GM18505 (cell line): ENCODE results near the gene MAST4.

Experiments used
- ATAC-seq: cut with Tn5 transposase; IDR thresholded peaks from one replicate; pipeline ENCODE4 v1.9.1; 2021; ENCODE audit not compliant: unreplicated experiment
- POLR2A ChIP-seq: IDR thresholded peaks from 4 replicates; pipeline ENCODE4 v1.6.1; 2011; ENCODE audit warnings: borderline replicate concordance; ENCODE audit not compliant: insufficient read depth, insufficient read length; ENCODE audit errors: extremely low read depth

The MAST4 gene

DNA sequence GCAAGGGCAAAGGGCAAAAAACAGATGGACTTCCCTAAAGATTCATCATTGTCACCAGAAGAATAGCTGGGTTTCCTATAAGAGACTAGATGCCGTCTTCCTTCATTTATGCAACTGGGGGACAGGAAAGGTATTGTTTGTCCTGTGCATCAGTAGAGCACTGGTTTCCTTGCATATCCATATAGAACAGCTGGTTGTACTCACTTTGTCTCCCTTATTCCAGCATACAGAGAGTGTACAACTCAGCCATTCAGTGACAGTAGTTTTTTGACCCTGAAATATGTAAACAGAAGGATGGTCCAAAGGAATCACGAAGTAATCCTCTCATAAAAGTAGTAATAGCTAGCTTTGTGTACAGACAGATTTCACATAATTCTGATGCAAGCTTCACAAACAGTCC lies 22.5 kb upstream of the MAST4 start:
- no peak for TF ChIP-seq POLR2A
- no peak for ATAC-seq

DNA sequence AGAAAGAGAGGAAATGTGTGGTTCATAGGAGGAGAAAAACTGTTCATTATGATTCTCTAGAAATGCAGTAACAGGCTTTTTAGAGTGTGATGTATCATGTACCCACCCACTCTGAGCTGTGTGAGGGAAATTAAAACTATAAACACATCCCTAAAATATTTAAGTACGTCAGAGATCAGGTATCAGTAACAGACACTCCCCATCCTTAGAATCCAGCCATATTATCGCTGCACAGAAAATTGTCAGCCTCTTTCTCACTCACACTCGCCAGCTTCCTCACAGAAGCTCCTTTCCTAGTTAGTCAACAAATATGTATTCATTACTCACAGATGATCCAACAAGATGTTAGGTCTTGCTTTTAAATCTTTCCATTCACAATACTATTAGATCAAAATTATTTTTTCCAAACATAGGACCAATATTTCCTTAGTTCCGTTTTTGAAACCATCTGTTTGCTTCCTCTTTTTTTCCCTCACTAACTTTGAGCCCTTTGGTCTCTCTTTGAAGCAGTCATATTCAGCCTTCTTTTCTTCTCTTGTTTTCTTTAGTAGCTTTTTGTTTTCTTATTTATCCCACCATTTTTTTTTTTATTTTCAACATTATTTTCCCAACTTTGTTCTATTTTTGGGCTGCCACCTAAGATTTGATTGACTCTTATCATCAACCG lies 13.6 kb upstream of the MAST4 start:
- no peak for ATAC-seq
- no peak for TF ChIP-seq POLR2A

DNA sequence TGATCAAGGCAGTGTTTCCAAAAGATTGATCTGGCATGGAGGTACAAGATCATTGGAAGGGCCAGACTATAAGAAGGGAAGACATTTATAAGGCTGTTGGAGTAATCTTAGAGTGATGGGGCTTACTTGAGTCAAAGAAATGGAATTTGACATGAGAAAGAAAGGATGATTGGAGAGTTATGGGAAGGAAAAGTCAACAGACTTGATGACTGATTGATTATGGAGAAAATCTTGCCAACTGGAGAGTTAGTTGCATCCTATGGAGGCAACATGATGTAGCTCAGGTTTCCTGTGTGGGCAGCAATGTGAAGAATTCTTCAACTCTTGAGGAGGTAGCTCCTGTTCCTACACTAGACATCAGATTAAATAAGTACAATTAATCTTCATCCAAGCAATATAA lies 10.9 kb upstream of the MAST4 start:
- ATAC-seq = no peak
- TF ChIP-seq POLR2A = no peak

DNA sequence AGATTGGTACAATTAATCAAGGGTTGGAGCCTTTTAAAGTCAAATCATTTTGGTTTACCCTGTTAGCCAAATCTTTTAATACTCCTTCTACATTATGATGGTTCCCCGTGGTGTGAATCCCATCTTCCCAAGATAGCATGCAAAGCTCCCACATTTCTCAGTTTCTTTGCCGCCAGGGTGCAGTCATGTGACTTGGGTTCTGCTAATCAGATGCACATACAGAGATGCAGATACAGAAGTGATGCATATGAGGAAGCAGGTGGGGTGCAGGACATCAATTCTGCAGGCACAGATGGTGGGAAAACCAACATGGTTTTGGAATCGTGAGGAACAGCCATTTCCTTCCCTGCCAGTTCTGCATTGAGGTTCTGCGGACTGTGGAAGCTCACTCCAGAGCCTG lies 8.4 kb upstream of the MAST4 start:
- TF ChIP-seq POLR2A = no peak
- ATAC-seq = no peak

DNA sequence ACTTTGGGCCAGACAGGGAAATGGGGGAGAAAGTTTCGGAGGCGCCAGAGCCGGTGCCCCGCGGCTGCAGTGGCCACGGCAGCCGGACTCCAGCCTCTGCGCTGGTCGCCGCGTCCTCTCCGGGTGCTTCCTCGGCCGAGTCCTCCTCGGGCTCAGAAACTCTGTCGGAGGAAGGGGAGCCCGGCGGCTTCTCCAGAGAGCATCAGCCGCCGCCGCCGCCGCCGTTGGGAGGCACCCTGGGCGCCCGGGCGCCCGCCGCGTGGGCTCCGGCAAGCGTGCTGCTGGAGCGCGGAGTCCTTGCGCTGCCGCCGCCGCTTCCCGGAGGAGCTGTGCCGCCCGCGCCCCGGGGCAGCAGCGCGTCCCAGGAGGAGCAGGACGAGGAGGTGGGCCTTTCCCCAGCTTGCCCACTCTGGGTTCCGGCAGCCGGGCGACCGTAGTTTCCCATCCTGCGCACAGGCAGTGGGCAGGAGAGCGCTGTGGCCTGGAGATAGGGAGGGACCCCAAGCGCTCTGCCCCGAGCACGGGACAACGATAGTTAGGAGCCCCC lies 516 bp downstream of the MAST4 start:
- ATAC-seq = peak; percentile 39
- TF ChIP-seq POLR2A = no peak

DNA sequence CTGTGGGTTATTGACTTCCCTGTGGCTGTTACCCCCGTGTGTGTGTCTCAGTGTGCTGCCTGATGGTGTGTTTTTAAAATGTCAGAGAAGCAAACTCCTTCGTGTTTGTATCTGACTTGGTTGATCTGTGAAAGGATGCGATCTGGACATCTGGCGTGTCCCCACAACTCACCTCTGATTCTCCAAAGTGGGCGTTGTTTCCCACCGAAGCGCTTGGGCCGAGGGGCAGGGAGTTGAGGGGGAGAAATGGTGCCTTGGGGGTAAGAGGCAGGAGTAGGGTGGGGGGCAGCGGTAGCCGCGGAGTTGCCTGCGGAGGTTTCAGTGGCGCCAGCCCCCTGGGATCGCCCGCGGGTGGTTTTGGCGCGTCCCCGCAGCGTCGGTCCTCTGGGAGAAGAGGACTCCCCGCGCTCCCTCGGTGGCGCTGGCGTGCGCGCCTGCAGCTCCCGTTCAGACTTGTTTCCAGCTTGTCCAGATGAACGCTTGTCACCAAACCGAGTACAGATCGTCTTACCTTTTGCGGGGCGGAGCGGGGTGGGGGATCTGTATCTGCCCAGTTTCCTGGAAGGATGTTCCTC lies 1.1 kb downstream of the MAST4 start:
- TF ChIP-seq POLR2A = no peak
- ATAC-seq = no peak

DNA sequence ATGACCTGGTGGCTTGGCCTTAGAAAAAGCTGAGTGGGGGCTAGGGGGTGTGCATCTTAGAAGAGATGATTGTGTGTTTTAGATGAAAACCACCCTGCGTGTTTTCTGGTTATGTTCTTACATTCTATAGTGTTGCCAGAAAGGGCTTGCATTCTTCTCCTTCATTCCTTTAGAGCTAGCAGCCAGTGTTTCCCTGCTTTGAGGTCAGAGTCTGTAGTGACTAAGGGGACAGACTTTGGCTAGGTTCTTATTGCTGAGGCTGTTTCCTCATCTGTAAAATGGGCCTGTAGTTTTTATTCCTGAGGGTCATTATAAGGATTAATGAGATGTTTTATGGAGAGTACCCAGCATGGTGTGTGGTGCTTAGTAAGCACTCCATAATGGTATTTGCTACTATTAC lies 6.4 kb downstream of the MAST4 start:
- no peak for TF ChIP-seq POLR2A
- no peak for ATAC-seq

DNA sequence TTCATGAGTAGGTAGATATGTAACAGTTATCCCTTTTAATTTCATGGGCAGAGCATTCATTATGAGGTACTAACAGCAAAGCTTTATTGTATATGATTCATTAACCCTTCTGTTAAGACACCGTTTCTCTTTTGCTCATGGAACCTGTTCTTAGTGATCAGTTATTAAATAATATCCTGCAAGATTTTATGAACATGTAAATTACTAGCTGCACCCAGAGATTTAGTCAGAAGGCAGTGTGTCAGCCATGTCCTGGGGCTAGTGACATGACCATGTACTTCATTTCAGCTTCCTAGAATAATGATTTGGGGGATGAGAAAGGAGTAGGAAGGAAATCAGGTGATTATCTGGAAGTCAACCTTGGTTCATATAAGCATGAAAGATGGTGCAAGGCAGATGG lies 7.0 kb downstream of the MAST4 start:
- TF ChIP-seq POLR2A = no peak
- no peak for ATAC-seq

DNA sequence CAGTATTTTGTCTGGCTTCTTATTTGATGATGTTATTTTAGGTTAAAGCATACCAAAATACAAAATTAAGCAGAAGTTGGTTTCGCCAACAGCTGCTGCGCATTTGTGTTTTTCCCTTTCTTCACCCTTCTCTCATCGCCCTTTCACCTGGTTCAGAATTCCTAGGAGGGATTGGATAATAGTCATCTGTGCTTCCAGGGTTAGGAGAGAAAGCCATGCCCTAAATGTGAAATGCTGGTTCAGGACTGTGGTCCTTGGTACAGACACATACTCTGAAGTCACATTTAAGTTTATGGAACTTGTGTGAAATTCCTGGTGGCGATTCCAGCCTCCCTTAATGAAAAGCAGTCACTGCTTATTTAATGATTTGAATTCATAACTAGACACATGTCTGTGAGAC lies 7.7 kb downstream of the MAST4 start:
- TF ChIP-seq POLR2A = no peak
- ATAC-seq = no peak

DNA sequence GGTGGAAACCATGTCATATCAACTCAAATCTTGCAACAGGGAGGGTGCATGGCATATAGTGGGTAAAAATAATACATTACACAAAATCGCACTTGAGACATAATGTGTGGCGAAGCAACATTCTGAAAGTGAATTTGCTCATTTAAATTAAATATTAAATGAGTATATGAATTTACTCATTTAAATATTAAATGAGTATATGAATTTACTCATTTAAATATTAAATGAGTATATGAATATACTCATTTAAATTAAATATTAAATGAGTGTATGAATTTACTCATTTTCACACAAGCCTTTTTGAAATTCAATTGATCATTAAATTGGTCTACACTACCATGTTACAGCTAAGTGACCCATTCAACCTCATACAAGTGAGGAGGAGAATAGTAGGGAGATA lies 10.5 kb downstream of the MAST4 start:
- ATAC-seq = no peak

DNA sequence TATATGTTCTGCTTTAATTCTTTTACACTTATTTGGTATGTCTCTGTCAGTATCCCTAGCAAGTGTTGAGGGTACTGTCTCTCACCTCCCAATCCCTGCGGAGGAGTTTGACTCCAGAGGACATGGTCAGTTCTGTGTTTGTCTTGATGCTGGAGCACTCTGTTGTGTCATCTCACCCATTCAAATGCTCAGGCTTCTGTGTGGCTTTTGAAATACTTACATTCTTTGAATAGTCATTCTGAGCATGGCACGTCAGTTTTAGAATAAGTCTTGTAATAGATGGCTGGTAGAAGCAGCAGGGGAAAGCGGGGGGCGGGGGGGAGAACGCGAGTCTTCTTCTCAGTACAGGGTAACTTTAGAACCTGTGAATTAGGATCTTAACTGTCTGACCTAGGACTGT lies 12.3 kb downstream of the MAST4 start:
- TF ChIP-seq POLR2A = no peak

More for the DNA sequence above, 10.5 kb downstream of the MAST4 start:
- TF ChIP-seq POLR2A = no peak

DNA sequence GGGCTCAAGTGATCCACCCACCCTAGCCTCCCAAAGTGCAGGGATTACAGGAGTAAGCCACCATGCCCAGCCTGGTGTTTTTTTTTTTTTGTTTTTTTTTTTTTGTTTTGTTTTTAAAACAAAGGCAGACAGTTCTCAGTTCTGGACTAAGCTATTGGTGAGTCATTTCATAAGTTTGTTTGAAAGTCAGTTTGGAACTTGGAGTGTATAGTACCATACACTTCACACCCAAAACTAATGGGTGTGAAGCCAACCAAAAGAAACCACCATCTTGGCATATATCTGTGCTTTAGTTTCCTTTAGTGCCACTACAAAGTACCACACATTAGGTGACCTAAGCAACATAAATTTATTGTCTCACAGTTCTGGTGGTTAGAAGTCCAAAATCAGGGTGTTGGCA lies 13.4 kb downstream of the MAST4 start:
- ATAC-seq = no peak
- no peak for TF ChIP-seq POLR2A

More for the DNA sequence above, 12.3 kb downstream of the MAST4 start:
- ATAC-seq = no peak

DNA sequence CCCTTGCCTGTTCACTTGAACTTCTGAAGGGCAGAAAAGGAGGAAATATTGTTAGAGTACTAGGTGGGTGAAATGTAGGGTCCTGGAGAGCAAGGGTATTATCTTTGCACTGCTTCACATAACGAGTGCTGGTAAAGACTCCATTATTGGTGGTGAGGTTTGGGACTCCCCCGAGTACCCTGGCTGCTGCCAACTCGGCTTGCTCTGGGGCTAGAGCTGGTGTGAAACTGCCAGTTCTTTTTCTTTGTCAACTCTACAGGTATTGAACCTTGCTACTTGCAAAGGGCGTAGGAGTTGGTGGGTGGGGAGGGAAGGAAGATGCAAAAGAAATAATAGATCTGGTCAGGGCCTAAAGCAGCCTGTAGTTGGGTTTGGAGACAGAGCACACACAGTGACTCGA lies 16.0 kb downstream of the MAST4 start:
- no peak for ATAC-seq

DNA sequence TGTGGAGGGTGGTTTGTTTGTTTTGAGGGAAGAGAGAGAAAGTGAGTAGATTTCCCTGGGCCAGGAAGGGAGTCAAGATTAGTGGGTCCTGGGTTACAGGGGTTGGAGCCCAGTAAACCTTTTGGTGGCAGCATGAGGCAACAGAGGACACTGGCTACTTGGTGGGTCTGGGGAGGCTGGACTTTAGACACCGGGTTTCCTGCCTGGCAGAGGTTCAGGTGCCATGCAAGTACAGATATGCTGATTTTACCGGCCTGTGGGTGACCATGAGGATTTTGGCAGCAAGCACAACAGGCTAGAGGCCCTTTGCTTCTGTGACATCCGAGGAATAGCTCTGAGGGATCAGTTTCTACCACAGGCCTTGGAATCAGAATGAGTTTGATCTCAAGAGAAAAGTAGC lies 18.9 kb downstream of the MAST4 start:
- no peak for TF ChIP-seq POLR2A
- ATAC-seq = no peak

More for the DNA sequence above, 16.0 kb downstream of the MAST4 start:
- TF ChIP-seq POLR2A = no peak

DNA sequence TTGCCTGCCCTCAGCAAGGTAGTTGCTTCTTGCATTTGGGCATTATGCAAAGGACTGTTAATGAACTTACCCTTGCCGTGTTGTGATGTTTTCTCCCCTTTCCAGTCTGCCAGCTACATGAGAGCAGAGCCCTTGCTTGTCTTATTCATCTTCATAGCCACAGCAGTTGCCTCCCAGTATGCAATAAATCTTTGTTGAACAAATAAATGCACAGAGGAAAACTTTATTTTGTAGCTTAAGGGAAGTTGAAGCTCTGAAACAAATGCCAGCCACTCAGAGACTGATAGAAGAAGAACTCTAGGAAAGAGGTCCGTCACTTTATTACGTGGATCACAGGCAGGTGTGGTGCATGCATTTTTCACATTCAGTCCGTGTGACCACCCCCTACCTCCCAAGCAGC lies 19.7 kb downstream of the MAST4 start:
- TF ChIP-seq POLR2A = no peak
- ATAC-seq = no peak

DNA sequence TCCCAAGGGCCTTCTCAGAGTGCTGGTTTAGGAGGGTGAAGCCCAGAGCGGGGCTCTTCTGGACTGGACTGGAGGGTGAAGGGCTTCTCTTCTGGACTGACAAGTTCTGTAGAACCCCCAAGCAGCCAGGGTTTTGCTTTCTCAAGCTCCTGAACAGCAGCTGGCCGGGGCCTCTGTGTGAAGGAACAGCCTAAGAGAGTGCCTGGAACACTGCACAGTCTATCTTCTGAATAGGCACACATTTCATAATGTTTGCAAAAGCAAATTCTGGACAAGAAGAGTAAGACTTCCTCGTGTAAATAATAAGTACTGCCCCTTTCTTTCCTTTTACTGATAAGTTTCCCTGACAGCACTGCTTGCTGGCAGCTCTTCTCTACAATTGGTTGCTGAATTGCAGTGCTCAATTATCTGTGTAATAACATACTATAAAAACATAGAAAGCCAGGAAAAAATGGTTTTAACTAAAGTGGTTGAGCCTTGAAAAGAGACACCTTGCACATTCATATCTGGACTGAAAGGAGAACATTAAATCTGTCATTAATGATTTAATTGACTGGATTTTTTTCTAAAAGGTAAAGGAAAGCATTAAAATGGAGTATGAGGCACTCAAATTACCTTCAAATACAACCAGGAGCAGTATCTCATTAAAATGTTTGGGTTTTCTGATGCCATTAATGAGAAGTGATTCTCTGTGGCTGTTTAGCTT lies 20.5 kb downstream of the MAST4 start:
- ATAC-seq = no peak
- no peak for TF ChIP-seq POLR2A
